Skeletal muscle satellite cell (primary cell): ENCODE results near the gene TMA7B.
"Not testable (repeated sequence)": the region's sequence is repeated elsewhere in the genome, so short reads cannot be mapped to it uniquely, and the experiment has no call there.

Source experiments
- H3K27me3 ChIP-seq: 2 replicates; pipeline ENCODE4 v1.7.0; 2013; ENCODE audit warnings: low read length; ENCODE audit not compliant: control insufficient read depth, insufficient read depth
- H3K36me3 ChIP-seq: 2 replicates; pipeline ENCODE4 v1.7.0; 2013; ENCODE audit warnings: mild to moderate bottlenecking, control low read depth, low read length; ENCODE audit not compliant: insufficient read depth
- H3K4me1 ChIP-seq: 2 replicates; pipeline ENCODE4 v1.7.0; 2013; ENCODE audit warnings: low read length; ENCODE audit not compliant: control insufficient read depth, insufficient read depth
- H3K4me2 ChIP-seq: 2 replicates; pipeline ENCODE4 v1.7.0; 2013; ENCODE audit warnings: mild to moderate bottlenecking, low read length
- H3K4me3 ChIP-seq: 2 replicates; pipeline ENCODE4 v1.7.0; 2013; ENCODE audit warnings: low read length
- H3K9ac ChIP-seq: 2 replicates; pipeline ENCODE4 v1.7.0; 2013; ENCODE audit warnings: mild to moderate bottlenecking, low read depth, low read length, moderate library complexity
- H3K9me3 ChIP-seq: replicated peaks from 2 replicates; pipeline ENCODE4 v1.7.0; 2013; ENCODE audit warnings: mild to moderate bottlenecking, control low read depth, low read length

TMA7B gene

GRCh38 chr22:39946503-39947219 lies 13.5 kb upstream of the TMA7B start:
- H3K9me3 ChIP-seq: no peaks in the 10 kb centered on the region
- H3K9ac ChIP-seq: no peak overlapping the region
- no peak overlapping the region for H3K4me2 ChIP-seq
- no peaks in the 10 kb centered on the region for H3K4me1 ChIP-seq
- H3K36me3 ChIP-seq: no peaks in the 10 kb centered on the region
- H3K4me3 ChIP-seq: no peak overlapping the region
- H3K27me3 ChIP-seq: peaks cover 26% of the 10 kb centered on the region

GRCh38 chr22:39947220-39948216 lies 12.7 kb upstream of the TMA7B start:
- peaks cover 30% of the 10 kb centered on the region for H3K27me3 ChIP-seq
- H3K9me3 ChIP-seq: no peaks in the 10 kb centered on the region
- no peak overlapping the region for H3K4me3 ChIP-seq
- H3K36me3 ChIP-seq: no peaks in the 10 kb centered on the region
- H3K4me2 ChIP-seq: no peak overlapping the region
- H3K9ac ChIP-seq: no peak overlapping the region
- no peaks in the 10 kb centered on the region for H3K4me1 ChIP-seq

GRCh38 chr22:39949964-39950737 lies 10.0 kb upstream of the TMA7B start:
- Histone ChIP-seq H3K27me3 (peaks cover 33% of the 10 kb centered on the region), H3K4me3 (no peak overlapping the region), H3K4me1 (peaks cover 4% of the 10 kb centered on the region)

GRCh38 chr22:39951603-39952293 lies 8.4 kb upstream of the TMA7B start:
- H3K4me2 ChIP-seq, H3K4me3 ChIP-seq: not testable (repeated sequence)

More at GRCh38 chr22:39949964-39950737, 10.0 kb upstream of the TMA7B start:
- no peak overlapping the region for H3K9ac ChIP-seq
- no peak overlapping the region for H3K4me2 ChIP-seq
- H3K36me3 ChIP-seq: no peaks in the 10 kb centered on the region
- H3K9me3 ChIP-seq: no peaks in the 10 kb centered on the region

GRCh38 chr22:39952347-39952746 lies 7.8 kb upstream of the TMA7B start:
- peaks cover 22% of the 10 kb centered on the region for H3K27me3 ChIP-seq

More at GRCh38 chr22:39951603-39952293, 8.4 kb upstream of the TMA7B start:
- H3K4me1 ChIP-seq, H3K36me3 ChIP-seq, H3K9ac ChIP-seq, H3K9me3 ChIP-seq: not testable (repeated sequence)
- H3K27me3 ChIP-seq: peaks cover 28% of the 10 kb centered on the region

GRCh38 chr22:39953101-39953500 lies 7.1 kb upstream of the TMA7B start:
- no peak overlapping the region for H3K4me2 ChIP-seq
- H3K9ac ChIP-seq: no peak overlapping the region
- H3K9me3 ChIP-seq: no peaks in the 10 kb centered on the region
- H3K27me3 ChIP-seq: peaks cover 21% of the 10 kb centered on the region
- H3K36me3 ChIP-seq: no peaks in the 10 kb centered on the region
- no peak overlapping the region for H3K4me3 ChIP-seq
- H3K4me1 ChIP-seq: peaks cover 4% of the 10 kb centered on the region

More at GRCh38 chr22:39952347-39952746, 7.8 kb upstream of the TMA7B start:
- Histone ChIP-seq H3K9ac (no peak overlapping the region), H3K4me1 (peaks cover 4% of the 10 kb centered on the region), H3K4me3 (no peak overlapping the region), H3K9me3 (no peaks in the 10 kb centered on the region), H3K36me3 (no peaks in the 10 kb centered on the region), H3K4me2 (no peak overlapping the region)

GRCh38 chr22:39954584-39955055 lies 5.6 kb upstream of the TMA7B start:
- Histone ChIP-seq H3K4me3 (no peak overlapping the region), H3K9ac (no peak overlapping the region), H3K4me1 (peaks cover 10% of the 10 kb centered on the region), H3K9me3 (no peaks in the 10 kb centered on the region), H3K36me3 (no peaks in the 10 kb centered on the region), H3K27me3 (peaks cover 11% of the 10 kb centered on the region), H3K4me2 (no peak overlapping the region)

- Histone ChIP-seq H3K4me3 (no peak overlapping the region), H3K4me1 (peaks cover 20% of the 10 kb centered on the region), H3K9ac (no peak overlapping the region), H3K27me3 (peaks cover 7% of the 10 kb centered on the region), H3K36me3 (no peaks in the 10 kb centered on the region), H3K4me2 (no peak overlapping the region), H3K9me3 (no peaks in the 10 kb centered on the region)
These were observed 4.5 kb upstream of the TMA7B start for GRCh38 chr22:39955675-39956074.

GRCh38 chr22:39956932-39957664 lies 3.1 kb upstream of the TMA7B start:
- H3K36me3 ChIP-seq: no peaks in the 10 kb centered on the region
- peaks cover 33% of the 10 kb centered on the region for H3K4me1 ChIP-seq
- H3K9ac ChIP-seq: no peak overlapping the region

GRCh38 chr22:39958009-39958711 lies 2.0 kb upstream of the TMA7B start:
- Histone ChIP-seq H3K36me3 (no peaks in the 10 kb centered on the region), H3K4me1 (peaks cover 38% of the 10 kb centered on the region), H3K9ac (no peak overlapping the region), H3K9me3 (no peaks in the 10 kb centered on the region), H3K4me2 (no peak overlapping the region), H3K27me3 (no peaks in the 10 kb centered on the region), H3K4me3 (no peak overlapping the region)

More at GRCh38 chr22:39956932-39957664, 3.1 kb upstream of the TMA7B start:
- H3K4me2 ChIP-seq: no peak overlapping the region
- no peaks in the 10 kb centered on the region for H3K9me3 ChIP-seq
- peaks cover 7% of the 10 kb centered on the region for H3K27me3 ChIP-seq
- no peak overlapping the region for H3K4me3 ChIP-seq
